ENCODE data around the gene TARS2. TPM values are rescaled to one million over a fixed set of nuclear protein-coding genes. Genes with fewer than 3 reads are reported as not detected.

The TARS2 gene
- total and polyA plus RNA-seq, 2 of the 13 experiments (the other 11 are each of a cell fraction or from before 2014, with no cell fraction given): 21.3 to 22.8 TPM

DNA sequence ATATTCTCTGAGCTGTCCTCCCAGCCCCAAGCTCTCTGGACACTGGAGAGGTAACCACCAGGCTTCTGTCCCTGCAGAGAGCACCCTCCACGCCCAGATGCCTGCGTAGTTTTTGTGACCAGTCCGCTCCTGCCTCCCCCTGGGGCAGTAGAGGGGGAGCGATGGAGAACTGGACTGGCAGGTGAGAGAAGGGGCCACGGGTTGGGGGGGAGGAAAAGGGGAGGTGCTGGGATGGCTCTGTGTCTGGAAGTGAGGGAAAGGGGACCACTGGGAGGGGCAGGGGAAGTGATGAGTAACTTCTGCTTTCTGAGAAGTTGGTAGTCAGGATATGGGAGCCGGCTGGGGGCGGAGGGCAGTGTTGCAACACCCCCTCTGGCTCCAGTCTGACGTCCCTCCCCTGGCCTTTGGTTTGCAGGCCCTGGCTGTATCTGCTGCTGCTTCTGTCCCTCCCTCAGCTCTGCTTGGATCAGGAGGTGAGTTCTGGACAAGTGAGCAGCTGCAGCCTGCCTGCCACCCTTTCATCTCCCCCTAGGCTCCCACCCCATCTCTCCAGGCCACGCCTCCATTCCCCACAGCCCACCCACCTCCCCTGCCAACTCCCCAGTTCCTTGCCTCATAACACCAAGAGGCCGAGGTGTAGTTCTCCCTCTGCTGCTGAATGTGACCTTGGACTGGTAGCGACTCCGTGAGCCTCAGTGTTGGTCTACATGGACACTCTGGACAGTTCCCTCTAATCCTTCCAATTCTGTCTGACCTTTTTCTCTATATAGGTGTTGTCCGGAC, 65.1 kb downstream of the TARS2 start (continued):
- TF ChIP-seq, protein P1, sequence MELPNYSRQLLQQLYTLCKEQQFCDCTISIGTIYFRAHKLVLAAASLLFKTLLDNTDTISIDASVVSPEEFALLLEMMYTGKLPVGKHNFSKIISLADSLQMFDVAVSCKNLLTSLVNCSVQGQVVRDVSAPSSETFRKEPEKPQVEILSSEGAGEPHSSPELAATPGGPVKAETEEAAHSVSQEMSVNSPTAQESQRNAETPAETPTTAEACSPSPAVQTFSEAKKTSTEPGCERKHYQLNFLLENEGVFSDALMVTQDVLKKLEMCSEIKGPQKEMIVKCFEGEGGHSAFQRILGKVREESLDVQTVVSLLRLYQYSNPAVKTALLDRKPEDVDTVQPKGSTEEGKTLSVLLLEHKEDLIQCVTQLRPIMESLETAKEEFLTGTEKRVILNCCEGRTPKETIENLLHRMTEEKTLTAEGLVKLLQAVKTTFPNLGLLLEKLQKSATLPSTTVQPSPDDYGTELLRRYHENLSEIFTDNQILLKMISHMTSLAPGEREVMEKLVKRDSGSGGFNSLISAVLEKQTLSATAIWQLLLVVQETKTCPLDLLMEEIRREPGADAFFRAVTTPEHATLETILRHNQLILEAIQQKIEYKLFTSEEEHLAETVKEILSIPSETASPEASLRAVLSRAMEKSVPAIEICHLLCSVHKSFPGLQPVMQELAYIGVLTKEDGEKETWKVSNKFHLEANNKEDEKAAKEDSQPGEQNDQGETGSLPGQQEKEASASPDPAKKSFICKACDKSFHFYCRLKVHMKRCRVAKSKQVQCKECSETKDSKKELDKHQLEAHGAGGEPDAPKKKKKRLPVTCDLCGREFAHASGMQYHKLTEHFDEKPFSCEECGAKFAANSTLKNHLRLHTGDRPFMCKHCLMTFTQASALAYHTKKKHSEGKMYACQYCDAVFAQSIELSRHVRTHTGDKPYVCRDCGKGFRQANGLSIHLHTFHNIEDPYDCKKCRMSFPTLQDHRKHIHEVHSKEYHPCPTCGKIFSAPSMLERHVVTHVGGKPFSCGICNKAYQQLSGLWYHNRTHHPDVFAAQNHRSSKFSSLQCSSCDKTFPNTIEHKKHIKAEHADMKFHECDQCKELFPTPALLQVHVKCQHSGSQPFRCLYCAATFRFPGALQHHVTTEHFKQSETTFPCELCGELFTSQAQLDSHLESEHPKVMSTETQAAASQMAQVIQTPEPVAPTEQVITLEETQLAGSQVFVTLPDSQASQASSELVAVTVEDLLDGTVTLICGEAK (IDR thresholded peaks at IDR 0.05): no peak
- TF ChIP-seq, protein P1 (CRISPR knock-in tag; IDR thresholded peaks at IDR 0.05): peak; percentile 13; the same call in 1 of the 2 replicates
- no peak for TF ChIP-seq ZNF781 (CRISPR knock-in tag; IDR thresholded peaks at IDR 0.05; ENCODE audit: borderline replicate concordance, not compliant biosample characterization)
- TF ChIP-seq, protein P2, sequence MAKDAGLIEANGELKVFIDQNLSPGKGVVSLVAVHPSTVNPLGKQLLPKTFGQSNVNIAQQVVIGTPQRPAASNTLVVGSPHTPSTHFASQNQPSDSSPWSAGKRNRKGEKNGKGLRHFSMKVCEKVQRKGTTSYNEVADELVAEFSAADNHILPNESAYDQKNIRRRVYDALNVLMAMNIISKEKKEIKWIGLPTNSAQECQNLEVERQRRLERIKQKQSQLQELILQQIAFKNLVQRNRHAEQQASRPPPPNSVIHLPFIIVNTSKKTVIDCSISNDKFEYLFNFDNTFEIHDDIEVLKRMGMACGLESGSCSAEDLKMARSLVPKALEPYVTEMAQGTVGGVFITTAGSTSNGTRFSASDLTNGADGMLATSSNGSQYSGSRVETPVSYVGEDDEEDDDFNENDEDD (CRISPR knock-in tag; IDR thresholded peaks at IDR 0.05; ENCODE audit: borderline replicate concordance): no peak
- peak; percentile 45; the same call in 1 of the 2 replicates for TF ChIP-seq ZBTB7B (CRISPR knock-in tag; IDR thresholded peaks at IDR 0.05)
- 0 out of 2 replicates have a peak, but pooled peaks have one; percentile 55 for TF ChIP-seq KMT2A (CRISPR knock-in tag; IDR thresholded peaks at IDR 0.05)
- no peak for TF ChIP-seq NFATC3 (CRISPR knock-in tag; IDR thresholded peaks at IDR 0.05)
- no peak for TF ChIP-seq ZNF552 (CRISPR knock-in tag; IDR thresholded peaks at IDR 0.05; ENCODE audit: borderline replicate concordance)
- TF ChIP-seq DR1 (CRISPR knock-in tag; IDR thresholded peaks at IDR 0.05): no peak
- TF ChIP-seq ARNT2 (CRISPR knock-in tag; IDR thresholded peaks at IDR 0.05; ENCODE audit: low read depth): no peak
- no peak for TF ChIP-seq ZSCAN20 (CRISPR knock-in tag; IDR thresholded peaks at IDR 0.05; ENCODE audit: borderline replicate concordance)
- TF ChIP-seq ZSCAN21 (CRISPR knock-in tag; IDR thresholded peaks at IDR 0.05; ENCODE audit: borderline replicate concordance): no peak; the same call in 1 of the 2 replicates
- TF ChIP-seq, protein P3, sequence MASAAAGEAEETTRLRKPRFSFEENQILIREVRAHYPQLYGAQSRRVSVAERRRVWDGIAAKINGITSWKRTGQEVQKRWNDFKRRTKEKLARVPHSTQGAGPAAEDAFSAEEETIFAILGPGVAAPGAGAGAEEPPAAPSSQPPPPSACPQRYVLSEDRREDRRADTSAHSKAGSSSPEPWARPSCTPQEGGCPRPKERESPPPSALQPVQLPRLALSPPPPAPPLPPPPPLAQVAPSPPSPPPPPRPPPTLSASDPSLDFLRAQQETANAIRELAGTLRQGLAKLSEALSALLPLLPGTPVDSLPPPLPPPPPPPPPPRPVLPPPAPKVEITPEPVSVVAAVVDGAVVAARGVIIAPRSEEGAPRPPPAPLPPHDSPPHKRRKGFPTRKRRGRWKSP (CRISPR knock-in tag; IDR thresholded peaks at IDR 0.05): no peak
- no peak for TF ChIP-seq RFXANK (CRISPR knock-in tag; IDR thresholded peaks at IDR 0.05)
- TF ChIP-seq GATAD2A (CRISPR knock-in tag; IDR thresholded peaks at IDR 0.05): peak; percentile 71; the same call in 1 of the 2 replicates
- no peak for TF ChIP-seq ZNF33A (CRISPR knock-in tag; IDR thresholded peaks at IDR 0.05; ENCODE audit: borderline replicate concordance)
- peak; percentile 95 for TF ChIP-seq CEBPG (CRISPR knock-in tag; IDR thresholded peaks at IDR 0.05)
- TF ChIP-seq KLF15 (CRISPR knock-in tag; IDR thresholded peaks at IDR 0.05; ENCODE audit: borderline replicate concordance): no peak
- no peak for TF ChIP-seq NR2F2 (IDR thresholded peaks at IDR 0.05; ENCODE audit: borderline replicate concordance, low read depth)
